Activated T-cell treated with anti-CD3 and anti-CD28 coated beads for 4 hours (primary cell): Measurements from ENCODE around the gene ANP32A.
"Not testable (repeated sequence)": the region's sequence is repeated elsewhere in the genome, so short reads cannot be mapped to it uniquely, and the experiment has no call there.

Experiments used
- DNase-seq: peaks from one replicate; pipeline ENCODE4 v3.0.0-alpha.2; 2020

Gene ANP32A

GRCh38 chr15:68781766-68782588, 38.7 kb downstream of the ANP32A start:
- no peak for DNase-seq

- DNase-seq = no peak
Measured at GRCh38 chr15:68781217-68781616, 39.5 kb downstream of the ANP32A start.

GRCh38 chr15:68778876-68779275, 41.8 kb downstream of the ANP32A start:
- DNase-seq = no peak

GRCh38 chr15:68776477-68777270, 44.0 kb downstream of the ANP32A start:
- DNase-seq = no peak

- DNase-seq = no peak
Measured at GRCh38 chr15:68775671-68776476, 44.8 kb downstream of the ANP32A start.

- no peak for DNase-seq
Measured at GRCh38 chr15:68775236-68775577, 45.5 kb downstream of the ANP32A start.

- DNase-seq = no peak
Measured at GRCh38 chr15:68774521-68775235, 46.0 kb downstream of the ANP32A start.

GRCh38 chr15:68774120-68774519, 46.6 kb downstream of the ANP32A start:
- no peak for DNase-seq

- DNase-seq = no peak
Measured at GRCh38 chr15:68773036-68773435, 47.7 kb downstream of the ANP32A start.

- DNase-seq = no peak
Measured at GRCh38 chr15:68770216-68770615, 50.5 kb downstream of the ANP32A start.

- DNase-seq = no peak
Measured at GRCh38 chr15:68769702-68770101, 51.0 kb downstream of the ANP32A start.

GRCh38 chr15:68768321-68768720, 52.4 kb downstream of the ANP32A start:
- no peak for DNase-seq

- no peak for DNase-seq
Measured at GRCh38 chr15:68767833-68768232, 52.9 kb downstream of the ANP32A start.

- DNase-seq = no peak
Measured at GRCh38 chr15:68765602-68766368, 54.9 kb downstream of the ANP32A start.

GRCh38 chr15:68764090-68764489, 56.6 kb downstream of the ANP32A start:
- DNase-seq = no peak

- no peak for DNase-seq
Measured at GRCh38 chr15:68763063-68763462, 57.6 kb downstream of the ANP32A start.

GRCh38 chr15:68759982-68760579, 60.6 kb downstream of the ANP32A start:
- not testable (repeated sequence) for DNase-seq

GRCh38 chr15:68755731-68756130, 65.0 kb downstream of the ANP32A start:
- no peak for DNase-seq

- no peak for DNase-seq
Measured at GRCh38 chr15:68751622-68752021, 69.1 kb downstream of the ANP32A start.

GRCh38 chr15:68749793-68750192, 70.9 kb downstream of the ANP32A start:
- no peak for DNase-seq

- DNase-seq = no peak
Measured at GRCh38 chr15:68749365-68749764, 71.3 kb downstream of the ANP32A start.
